HEK293 (cell line): ENCODE measurements around the gene PIP5K1C.

Source experiments
- BCL11A ChIP-seq: fragments of 450-650 bp; formaldehyde crosslinking; IDR thresholded peaks from 2 replicates; pipeline ENCODE4 v1.5.1; 2016; ENCODE audit warnings: low read depth, missing biosample characterization, missing genetic modification characterization
- EGR2 ChIP-seq: fragments of 450-650 bp; formaldehyde crosslinking; IDR thresholded peaks from 2 replicates; pipeline ENCODE4 v1.5.1; 2016; ENCODE audit warnings: low read depth, missing biosample characterization, missing genetic modification characterization
- GLIS2 ChIP-seq: fragments of 450-650 bp; formaldehyde crosslinking; IDR thresholded peaks from 2 replicates; pipeline ENCODE4 v1.5.1; 2016; ENCODE audit warnings: missing biosample characterization, missing genetic modification characterization
- MEIS1 ChIP-seq: sonication (generic); formaldehyde crosslinking; IDR thresholded peaks from 2 replicates; pipeline ENCODE4 v1.8.1; 2022; ENCODE audit warnings: missing genetic modification reagents, mild to moderate bottlenecking, borderline replicate concordance
- SP7 ChIP-seq: fragments of 450-650 bp; formaldehyde crosslinking; IDR thresholded peaks from 2 replicates; pipeline ENCODE4 v1.5.1; 2016; ENCODE audit warnings: missing biosample characterization, missing genetic modification characterization
- TRIM28 ChIP-seq: IDR thresholded peaks from 2 replicates; pipeline ENCODE4 v1.6.1; 2011; ENCODE audit warnings: low read length, control low read depth, borderline replicate concordance
- YY2 ChIP-seq: fragments of 450-650 bp; formaldehyde crosslinking; IDR thresholded peaks from 2 replicates; pipeline ENCODE4 v1.5.1; 2016; ENCODE audit warnings: missing biosample characterization, missing genetic modification characterization
- ZBTB7A ChIP-seq: fragments of 450-650 bp; formaldehyde crosslinking; IDR thresholded peaks from 2 replicates; pipeline ENCODE4 v1.5.1; 2016; ENCODE audit warnings: low read depth, missing biosample characterization, missing genetic modification characterization
- ZFP3 ChIP-seq: fragments of 450-650 bp; formaldehyde crosslinking; IDR thresholded peaks from 2 replicates; pipeline ENCODE4 v1.5.1; 2016; ENCODE audit warnings: low read depth, missing biosample characterization, missing genetic modification characterization
- ZNF132 ChIP-seq: fragments of 450-650 bp; formaldehyde crosslinking; IDR thresholded peaks from 2 replicates; pipeline ENCODE4 v1.5.1; 2017; ENCODE audit warnings: missing biosample characterization, missing genetic modification characterization, borderline replicate concordance
- ZNF155 ChIP-seq: fragments of 450-650 bp; formaldehyde crosslinking; IDR thresholded peaks from 2 replicates; pipeline ENCODE4 v1.5.1; 2016; ENCODE audit warnings: missing biosample characterization, missing genetic modification characterization
- ZNF16 ChIP-seq: fragments of 450-650 bp; formaldehyde crosslinking; IDR thresholded peaks from 2 replicates; pipeline ENCODE4 v1.5.1; 2016; ENCODE audit warnings: low read depth, missing biosample characterization, missing genetic modification characterization
- ZNF174 ChIP-seq: fragments of 450-650 bp; formaldehyde crosslinking; IDR thresholded peaks from 2 replicates; pipeline ENCODE4 v1.5.0; 2017; ENCODE audit warnings: missing biosample characterization, mild to moderate bottlenecking, missing genetic modification characterization
- ZNF175 ChIP-seq: fragments of 450-650 bp; formaldehyde crosslinking; IDR thresholded peaks from 2 replicates; pipeline ENCODE4 v1.5.1; 2016; ENCODE audit warnings: missing biosample characterization, missing genetic modification characterization
- ZNF211 ChIP-seq: fragments of 450-650 bp; formaldehyde crosslinking; IDR thresholded peaks from 2 replicates; pipeline ENCODE4 v1.5.1; 2016; ENCODE audit warnings: low read depth, missing biosample characterization, missing genetic modification characterization
- ZNF223 ChIP-seq: fragments of 450-650 bp; formaldehyde crosslinking; IDR thresholded peaks from 2 replicates; pipeline ENCODE4 v1.5.1; 2016; ENCODE audit warnings: missing biosample characterization, missing genetic modification characterization
- ZNF302 ChIP-seq: fragments of 450-650 bp; formaldehyde crosslinking; IDR thresholded peaks from 2 replicates; pipeline ENCODE4 v1.5.1; 2016; ENCODE audit warnings: missing biosample characterization, missing genetic modification characterization, low read depth
- ZNF311 ChIP-seq: fragments of 450-650 bp; formaldehyde crosslinking; IDR thresholded peaks from 2 replicates; pipeline ENCODE4 v1.5.1; 2017; ENCODE audit warnings: missing biosample characterization, missing genetic modification characterization, borderline replicate concordance
- ZNF37A ChIP-seq: fragments of 450-650 bp; IDR thresholded peaks from 2 replicates; pipeline ENCODE4 v1.5.1; 2018; ENCODE audit warnings: missing biosample characterization, missing genetic modification characterization
- ZNF404 ChIP-seq: fragments of 450-650 bp; formaldehyde crosslinking; IDR thresholded peaks from 2 replicates; pipeline ENCODE4 v1.5.1; 2017; ENCODE audit warnings: missing biosample characterization, missing genetic modification characterization
- ZNF433 ChIP-seq: fragments of 450-650 bp; formaldehyde crosslinking; IDR thresholded peaks from 2 replicates; pipeline ENCODE4 v1.5.1; 2016; ENCODE audit warnings: missing biosample characterization, missing genetic modification characterization, low read depth
- ZNF48 ChIP-seq: fragments of 450-650 bp; formaldehyde crosslinking; IDR thresholded peaks from 2 replicates; pipeline ENCODE4 v1.5.1; 2016; ENCODE audit warnings: missing biosample characterization, missing genetic modification characterization
- ZNF501 ChIP-seq: fragments of 450-650 bp; formaldehyde crosslinking; IDR thresholded peaks from 2 replicates; pipeline ENCODE4 v1.5.1; 2016; ENCODE audit warnings: missing biosample characterization, missing genetic modification characterization
- ZNF514 ChIP-seq: fragments of 450-650 bp; formaldehyde crosslinking; IDR thresholded peaks from 2 replicates; pipeline ENCODE4 v1.5.1; 2016; ENCODE audit warnings: missing biosample characterization, missing genetic modification characterization
- ZNF561 ChIP-seq: fragments of 450-650 bp; IDR thresholded peaks from 2 replicates; pipeline ENCODE4 v1.5.1; 2018; ENCODE audit warnings: missing biosample characterization, missing genetic modification characterization, borderline replicate concordance
- ZNF677 ChIP-seq: fragments of 450-650 bp; IDR thresholded peaks from 2 replicates; pipeline ENCODE4 v1.5.0; 2018; ENCODE audit warnings: missing biosample characterization, mild to moderate bottlenecking, missing genetic modification characterization, moderate library complexity
- ZNF707 ChIP-seq: fragments of 450-650 bp; formaldehyde crosslinking; IDR thresholded peaks from 2 replicates; pipeline ENCODE4 v1.5.1; 2016; ENCODE audit warnings: missing biosample characterization, missing genetic modification characterization
- ZNF785 ChIP-seq: fragments of 450-650 bp; formaldehyde crosslinking; IDR thresholded peaks from 2 replicates; pipeline ENCODE4 v1.5.1; 2016; ENCODE audit warnings: missing biosample characterization, missing genetic modification characterization
- ZSCAN30 ChIP-seq: fragments of 450-650 bp; IDR thresholded peaks from 2 replicates; pipeline ENCODE4 v1.5.1; 2018; ENCODE audit warnings: missing biosample characterization, mild to moderate bottlenecking, missing genetic modification characterization, moderate library complexity
- TF ChIP-seq, protein P1 (sequence below): fragments of 450-650 bp; formaldehyde crosslinking; conservative IDR thresholded peaks from 2 replicates; pipeline ENCODE4 v1.5.1; 2016; ENCODE audit warnings: low read depth, missing biosample characterization, missing genetic modification characterization
- TF ChIP-seq, protein P2 (sequence below): IDR thresholded peaks from 2 replicates; pipeline ENCODE4 v1.6.1; 2011; ENCODE audit warnings: mild to moderate bottlenecking, low read depth, low read length, borderline replicate concordance
- TF ChIP-seq, protein P3 (sequence below): fragments of 450-650 bp; formaldehyde crosslinking; IDR thresholded peaks from 2 replicates; pipeline ENCODE4 v1.5.1; 2016; ENCODE audit warnings: missing biosample characterization, missing genetic modification characterization
- TF ChIP-seq, protein P4 (sequence below): fragments of 450-650 bp; formaldehyde crosslinking; IDR thresholded peaks from 2 replicates; pipeline ENCODE4 v1.5.1; 2016; ENCODE audit warnings: missing biosample characterization, missing genetic modification characterization, borderline replicate concordance
- TF ChIP-seq, protein P5 (sequence below): fragments of 450-650 bp; formaldehyde crosslinking; optimal IDR thresholded peaks from 2 replicates; pipeline ENCODE3; 2016; ENCODE audit warnings: missing biosample characterization, mild to moderate bottlenecking, missing genetic modification characterization

PIP5K1C gene

DNA sequence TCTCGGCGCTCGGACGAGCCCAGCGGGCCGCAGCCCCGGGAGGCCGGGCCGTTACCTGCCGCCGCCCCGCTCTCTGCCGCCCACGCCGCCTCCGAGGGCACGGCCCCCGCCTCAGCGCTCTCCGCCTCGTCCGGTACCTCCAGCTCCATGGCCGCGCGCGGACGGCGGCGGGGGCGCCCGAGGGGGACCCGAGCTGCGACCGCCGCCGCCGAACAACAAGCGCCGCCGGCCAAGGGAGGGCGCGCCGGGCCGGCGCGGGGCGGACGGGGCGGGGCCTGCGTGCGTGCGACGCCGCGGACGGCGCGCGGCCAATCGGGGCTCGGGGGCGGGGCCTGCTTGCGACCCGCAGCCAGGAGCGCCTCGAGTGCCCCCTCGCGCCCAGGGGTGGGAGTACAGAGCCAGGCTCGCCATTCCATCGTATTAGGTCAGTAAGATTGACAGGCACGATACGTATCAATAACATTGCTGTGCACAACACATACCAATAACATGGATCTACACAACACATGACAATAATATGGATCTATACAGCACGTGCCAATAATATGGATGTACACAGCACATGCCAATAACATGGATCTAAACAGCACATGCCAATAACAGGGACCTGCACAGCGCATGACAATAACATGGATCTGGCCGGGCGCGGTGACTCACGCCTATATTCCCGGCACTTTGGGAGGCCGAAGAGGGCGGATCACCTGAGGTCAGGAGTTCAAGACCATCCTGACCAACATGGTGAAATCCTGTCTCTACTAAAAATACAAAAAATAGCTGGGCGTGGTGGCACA, at the start of gene PIP5K1C (continued):
- TF ChIP-seq, protein P1, sequence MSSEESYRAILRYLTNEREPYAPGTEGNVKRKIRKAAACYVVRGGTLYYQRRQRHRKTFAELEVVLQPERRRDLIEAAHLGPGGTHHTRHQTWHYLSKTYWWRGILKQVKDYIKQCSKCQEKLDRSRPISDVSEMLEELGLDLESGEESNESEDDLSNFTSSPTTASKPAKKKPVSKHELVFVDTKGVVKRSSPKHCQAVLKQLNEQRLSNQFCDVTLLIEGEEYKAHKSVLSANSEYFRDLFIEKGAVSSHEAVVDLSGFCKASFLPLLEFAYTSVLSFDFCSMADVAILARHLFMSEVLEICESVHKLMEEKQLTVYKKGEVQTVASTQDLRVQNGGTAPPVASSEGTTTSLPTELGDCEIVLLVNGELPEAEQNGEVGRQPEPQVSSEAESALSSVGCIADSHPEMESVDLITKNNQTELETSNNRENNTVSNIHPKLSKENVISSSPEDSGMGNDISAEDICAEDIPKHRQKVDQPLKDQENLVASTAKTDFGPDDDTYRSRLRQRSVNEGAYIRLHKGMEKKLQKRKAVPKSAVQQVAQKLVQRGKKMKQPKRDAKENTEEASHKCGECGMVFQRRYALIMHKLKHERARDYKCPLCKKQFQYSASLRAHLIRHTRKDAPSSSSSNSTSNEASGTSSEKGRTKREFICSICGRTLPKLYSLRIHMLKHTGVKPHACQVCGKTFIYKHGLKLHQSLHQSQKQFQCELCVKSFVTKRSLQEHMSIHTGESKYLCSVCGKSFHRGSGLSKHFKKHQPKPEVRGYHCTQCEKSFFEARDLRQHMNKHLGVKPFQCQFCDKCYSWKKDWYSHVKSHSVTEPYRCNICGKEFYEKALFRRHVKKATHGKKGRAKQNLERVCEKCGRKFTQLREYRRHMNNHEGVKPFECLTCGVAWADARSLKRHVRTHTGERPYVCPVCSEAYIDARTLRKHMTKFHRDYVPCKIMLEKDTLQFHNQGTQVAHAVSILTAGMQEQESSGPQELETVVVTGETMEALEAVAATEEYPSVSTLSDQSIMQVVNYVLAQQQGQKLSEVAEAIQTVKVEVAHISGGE (tag by site-specific recombination) = no peak
- no peak for TF ChIP-seq ZFP3 (tag by site-specific recombination)
- no peak for TF ChIP-seq ZNF404 (tag by site-specific recombination)
- TF ChIP-seq ZNF223 = no peak
- no peak for TF ChIP-seq ZNF302 (tag by site-specific recombination)
- no peak for TF ChIP-seq ZNF48
- TF ChIP-seq YY2 (tag by site-specific recombination) = no peak
- TF ChIP-seq EGR2 (tag by site-specific recombination) = no peak
- TF ChIP-seq ZNF785 (tag by site-specific recombination) = no peak
- no peak for TF ChIP-seq ZSCAN30
- TF ChIP-seq ZNF211 (tag by site-specific recombination) = no peak
- TF ChIP-seq ZNF514 (tag by site-specific recombination) = no peak
- no peak for TF ChIP-seq TRIM28
- no peak for TF ChIP-seq ZNF155 (tag by site-specific recombination)
- no peak for TF ChIP-seq ZNF16 (tag by site-specific recombination)
- TF ChIP-seq ZNF707 (tag by site-specific recombination) = no peak
- TF ChIP-seq ZNF677 (tag by site-specific recombination) = no peak
- TF ChIP-seq, protein P2, sequence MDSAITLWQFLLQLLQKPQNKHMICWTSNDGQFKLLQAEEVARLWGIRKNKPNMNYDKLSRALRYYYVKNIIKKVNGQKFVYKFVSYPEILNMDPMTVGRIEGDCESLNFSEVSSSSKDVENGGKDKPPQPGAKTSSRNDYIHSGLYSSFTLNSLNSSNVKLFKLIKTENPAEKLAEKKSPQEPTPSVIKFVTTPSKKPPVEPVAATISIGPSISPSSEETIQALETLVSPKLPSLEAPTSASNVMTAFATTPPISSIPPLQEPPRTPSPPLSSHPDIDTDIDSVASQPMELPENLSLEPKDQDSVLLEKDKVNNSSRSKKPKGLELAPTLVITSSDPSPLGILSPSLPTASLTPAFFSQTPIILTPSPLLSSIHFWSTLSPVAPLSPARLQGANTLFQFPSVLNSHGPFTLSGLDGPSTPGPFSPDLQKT = no peak
- TF ChIP-seq ZNF311 = no peak
- TF ChIP-seq MEIS1 (CRISPR knock-in tag) = no peak
- TF ChIP-seq, protein P3, sequence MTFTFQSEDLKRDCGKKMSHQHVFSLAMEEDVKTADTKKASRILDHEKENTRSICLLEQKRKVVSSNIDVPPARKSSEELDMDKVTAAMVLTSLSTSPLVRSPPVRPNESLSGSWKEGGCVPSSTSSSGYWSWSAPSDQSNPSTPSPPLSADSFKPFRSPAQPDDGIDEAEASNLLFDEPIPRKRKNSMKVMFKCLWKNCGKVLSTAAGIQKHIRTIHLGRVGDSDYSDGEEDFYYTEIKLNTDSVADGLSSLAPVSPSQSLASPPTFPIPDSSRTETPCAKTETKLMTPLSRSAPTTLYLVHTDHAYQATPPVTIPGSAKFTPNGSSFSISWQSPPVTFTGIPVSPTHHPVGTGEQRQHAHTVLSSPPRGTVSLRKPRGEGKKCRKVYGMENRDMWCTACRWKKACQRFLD (tag by site-specific recombination) = no peak
- no peak for TF ChIP-seq ZNF433 (tag by site-specific recombination)
- TF ChIP-seq ZNF37A (tag by site-specific recombination) = no peak
- TF ChIP-seq, protein P4, sequence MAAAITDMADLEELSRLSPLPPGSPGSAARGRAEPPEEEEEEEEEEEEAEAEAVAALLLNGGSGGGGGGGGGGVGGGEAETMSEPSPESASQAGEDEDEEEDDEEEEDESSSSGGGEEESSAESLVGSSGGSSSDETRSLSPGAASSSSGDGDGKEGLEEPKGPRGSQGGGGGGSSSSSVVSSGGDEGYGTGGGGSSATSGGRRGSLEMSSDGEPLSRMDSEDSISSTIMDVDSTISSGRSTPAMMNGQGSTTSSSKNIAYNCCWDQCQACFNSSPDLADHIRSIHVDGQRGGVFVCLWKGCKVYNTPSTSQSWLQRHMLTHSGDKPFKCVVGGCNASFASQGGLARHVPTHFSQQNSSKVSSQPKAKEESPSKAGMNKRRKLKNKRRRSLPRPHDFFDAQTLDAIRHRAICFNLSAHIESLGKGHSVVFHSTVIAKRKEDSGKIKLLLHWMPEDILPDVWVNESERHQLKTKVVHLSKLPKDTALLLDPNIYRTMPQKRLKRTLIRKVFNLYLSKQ (tag by site-specific recombination) = no peak
- no peak for TF ChIP-seq ZNF132 (tag by site-specific recombination)
- TF ChIP-seq ZNF501 = 0 out of 2 replicates have a peak, but pooled peaks have one; percentile 16
- peak; percentile 72; the same call in 1 of the 2 replicates for TF ChIP-seq BCL11A
- TF ChIP-seq, protein P5, sequence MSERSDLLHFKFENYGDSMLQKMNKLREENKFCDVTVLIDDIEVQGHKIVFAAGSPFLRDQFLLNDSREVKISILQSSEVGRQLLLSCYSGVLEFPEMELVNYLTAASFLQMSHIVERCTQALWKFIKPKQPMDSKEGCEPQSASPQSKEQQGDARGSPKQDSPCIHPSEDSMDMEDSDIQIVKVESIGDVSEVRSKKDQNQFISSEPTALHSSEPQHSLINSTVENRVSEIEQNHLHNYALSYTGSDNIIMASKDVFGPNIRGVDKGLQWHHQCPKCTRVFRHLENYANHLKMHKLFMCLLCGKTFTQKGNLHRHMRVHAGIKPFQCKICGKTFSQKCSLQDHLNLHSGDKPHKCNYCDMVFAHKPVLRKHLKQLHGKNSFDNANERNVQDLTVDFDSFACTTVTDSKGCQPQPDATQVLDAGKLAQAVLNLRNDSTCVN = peak; percentile 36
- no peak for TF ChIP-seq ZBTB7A (tag by site-specific recombination)
- no peak for TF ChIP-seq ZNF174 (tag by site-specific recombination)
- no peak for TF ChIP-seq ZNF175 (tag by site-specific recombination)
- no peak for TF ChIP-seq ZNF561 (tag by site-specific recombination)
- TF ChIP-seq SP7 = peak; percentile 59
- TF ChIP-seq GLIS2 (tag by site-specific recombination) = no peak
